GM18870 (cell line): Measurements from ENCODE around the gene RAB31.
"Not testable (repeated sequence)": the region's sequence is repeated elsewhere in the genome, so short reads cannot be mapped to it uniquely, and the experiment has no call there.

Experiments
- ATAC-seq: cut with Tn5 transposase; IDR thresholded peaks from one replicate; pipeline ENCODE4 v1.9.1; 2021; ENCODE audit warnings: moderate library complexity; ENCODE audit not compliant: unreplicated experiment

Gene RAB31

GRCh38 chr18:9902264-9902663, 194.2 kb downstream of the RAB31 start:
- ATAC-seq = not testable (repeated sequence)

DNA sequence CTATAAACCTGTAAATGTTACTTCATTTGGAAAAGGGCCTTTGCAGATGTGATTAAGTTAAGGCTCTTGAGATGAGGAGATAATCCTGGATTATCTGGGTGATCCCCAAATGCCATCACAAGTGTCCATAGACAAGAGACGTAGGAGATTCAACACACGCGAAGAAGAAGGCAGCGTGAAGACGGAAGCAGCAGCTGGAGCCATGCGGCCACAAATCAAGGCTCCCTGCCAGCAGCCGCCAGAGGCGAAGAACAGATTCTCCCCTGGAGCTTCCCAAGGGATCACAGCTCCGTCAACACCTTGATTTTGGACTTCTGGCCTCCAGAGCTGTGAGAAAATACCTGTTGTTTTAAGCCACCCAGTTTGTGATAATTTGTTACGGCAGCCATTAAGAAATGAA, 194.7 kb downstream of the RAB31 start:
- ATAC-seq = no peak

GRCh38 chr18:9905401-9905922, 197.4 kb downstream of the RAB31 start:
- no peak for ATAC-seq

DNA sequence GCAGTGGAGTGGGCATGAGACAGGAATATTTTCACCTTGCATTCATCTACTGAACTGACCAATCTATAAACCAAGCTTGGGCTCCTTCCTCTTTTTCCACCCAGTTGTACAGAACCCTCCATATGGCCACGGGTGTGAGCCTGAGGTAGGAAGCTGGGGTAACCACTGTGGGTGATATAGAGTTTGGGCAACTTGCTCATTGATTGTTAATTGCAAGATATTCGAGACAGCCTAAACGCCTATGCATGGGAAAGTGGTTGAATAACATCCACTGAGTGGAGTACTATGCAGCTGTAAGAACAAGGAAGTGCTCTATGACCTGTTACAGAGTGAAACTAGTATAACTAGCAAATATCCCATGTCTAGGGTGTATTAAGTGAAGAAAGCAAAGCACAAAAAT, 198.4 kb downstream of the RAB31 start:
- no peak for ATAC-seq

DNA sequence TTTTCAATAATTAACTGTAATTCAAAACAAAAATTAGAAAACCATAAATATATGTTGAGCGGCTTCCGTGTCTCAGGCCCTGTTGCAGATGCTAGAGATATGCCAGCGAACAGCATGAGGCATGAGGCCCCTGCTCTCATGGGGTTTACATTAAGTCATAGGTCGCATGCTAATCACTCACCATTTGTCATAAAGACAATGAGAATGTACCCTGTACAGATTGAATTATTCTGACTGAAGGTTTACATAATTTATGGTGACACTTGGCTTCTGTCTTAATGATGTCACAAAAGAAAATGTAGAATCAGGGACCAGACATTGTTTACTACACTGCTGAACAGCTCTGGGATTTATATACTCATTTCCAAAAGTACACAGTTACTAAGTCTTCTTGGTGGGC, 199.8 kb downstream of the RAB31 start:
- ATAC-seq = no peak

GRCh38 chr18:9910071-9910470, 202.0 kb downstream of the RAB31 start:
- no peak for ATAC-seq

GRCh38 chr18:9910661-9911060, 202.6 kb downstream of the RAB31 start:
- ATAC-seq = no peak

DNA sequence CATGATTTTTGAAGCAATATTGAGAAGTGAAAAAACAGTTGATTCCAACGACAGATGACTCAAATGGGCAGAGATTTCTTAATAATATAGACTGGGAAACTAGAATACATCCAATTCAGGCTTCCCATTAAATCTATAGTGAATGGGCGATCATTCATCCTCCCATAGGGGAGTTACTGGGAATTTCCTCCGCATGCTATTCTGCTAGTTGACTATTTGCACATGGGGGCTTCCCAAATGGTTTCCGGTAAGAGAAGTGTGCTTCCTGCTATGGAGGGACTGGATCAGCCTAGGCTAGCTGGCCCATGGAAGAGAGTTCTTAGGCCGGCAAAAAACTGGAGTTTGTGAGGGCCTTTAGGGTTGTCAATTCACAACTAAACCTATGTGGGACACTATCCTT, 203.1 kb downstream of the RAB31 start:
- no peak for ATAC-seq
